ENCODE data around the gene ANKRA2.

- TF ChIP-seq CTCF (IDR thresholded peaks at IDR 0.05; ENCODE audit: poor library complexity, severe bottlenecking), result no peak
- TF ChIP-seq REST (IDR thresholded peaks at IDR 0.05; ENCODE audit: borderline replicate concordance), result no peak
- no peak for TF ChIP-seq RAD21 (conservative IDR thresholded peaks at IDR 0.05)
- TF ChIP-seq TAF1 (IDR thresholded peaks at IDR 0.05; ENCODE audit: low read depth), result no peak
- TF ChIP-seq POLR2AphosphoS5 (IDR thresholded peaks at IDR 0.05), result no peak
- no peak for TF ChIP-seq MXI1 (conservative IDR thresholded peaks at IDR 0.05; ENCODE audit: poor library complexity, severe bottlenecking)
Observed at GRCh38 chr5:73603998-73604397, 38.6 kb upstream of the ANKRA2 start.
